ENCODE measurements around the gene SETD1B. TPM values are rescaled to one million over a fixed set of nuclear protein-coding genes. Genes with fewer than 3 reads are reported as not detected.

SETD1B gene
- total and polyA plus RNA-seq, 2 experiments from 2014 or later = 2.5 to 3.8 TPM

DNA sequence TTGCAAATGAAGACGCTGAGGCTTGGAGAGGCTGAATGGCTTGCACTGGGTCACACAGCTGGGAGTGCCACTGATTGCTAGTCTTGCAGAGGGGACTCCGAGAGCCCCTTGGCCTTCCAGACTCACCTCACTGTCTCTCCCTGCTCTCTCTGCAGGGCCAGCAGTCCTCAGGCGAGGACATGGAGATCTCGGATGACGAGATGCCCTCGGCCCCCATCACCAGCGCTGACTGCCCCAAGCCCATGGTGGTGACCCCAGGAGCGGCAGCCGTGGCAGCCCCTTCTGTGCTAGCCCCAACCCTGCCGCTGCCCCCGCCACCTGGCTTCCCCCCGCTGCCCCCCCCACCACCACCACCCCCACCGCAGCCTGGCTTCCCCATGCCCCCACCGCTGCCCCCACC, 10.1 kb downstream of the SETD1B start:
- TF ChIP-seq EZH2phosphoT487 (IDR thresholded peaks at IDR 0.05; ENCODE audit: low read depth, severe bottlenecking, unreplicated experiment) = no peak
- Histone ChIP-seq H4K20me1 (ENCODE audit: insufficient read depth, poor library complexity, severe bottlenecking) (peaks cover 36% of the 10 kb centered on the region), H2AFZ (no peak overlapping the region), H3K4me1 (ENCODE audit: insufficient read depth) (peaks cover 28% of the 10 kb centered on the region), H3K27me3 (no peaks in the 10 kb centered on the region), H3K79me2 (peaks cover 67% of the 10 kb centered on the region), H3K27ac (no peak overlapping the region), H3K9me3 (ENCODE audit: low read depth) (no peaks in the 10 kb centered on the region), H3K36me3 (replicated peaks; ENCODE audit: insufficient read depth, low read depth) (peaks cover 4% of the 10 kb centered on the region), H3K4me2 (no peak overlapping the region), H3K4me3 (no peak overlapping the region), H3K9me2 (replicated peaks; ENCODE audit: insufficient read depth) (no peaks in the 10 kb centered on the region)
- 100% methylated on average over 3 of the region's 14 CpGs for WGBS (ENCODE audit: low lambda C conversion rate, missing lambda C conversion rate)
- no peak for DNase-seq (ENCODE audit: low spot score)

- no peak for DNase-seq (ENCODE audit: low spot score)
- Histone ChIP-seq H3K27ac (no peak overlapping the region), H2AFZ (no peak overlapping the region), H3K4me1 (ENCODE audit: insufficient read depth) (peaks cover 28% of the 10 kb centered on the region), H3K27me3 (no peaks in the 10 kb centered on the region), H3K9me2 (replicated peaks; ENCODE audit: insufficient read depth) (no peaks in the 10 kb centered on the region), H3K36me3 (replicated peaks; ENCODE audit: insufficient read depth, low read depth) (peaks cover 4% of the 10 kb centered on the region), H3K79me2 (peaks cover 61% of the 10 kb centered on the region), H3K9me3 (ENCODE audit: low read depth) (no peaks in the 10 kb centered on the region), H4K20me1 (ENCODE audit: insufficient read depth, poor library complexity, severe bottlenecking) (peaks cover 36% of the 10 kb centered on the region), H3K4me2 (no peak overlapping the region), H3K4me3 (no peak overlapping the region)
- TF ChIP-seq CTCF (IDR thresholded peaks at IDR 0.05; ENCODE audit: poor library complexity) = no peak
- no peak for TF ChIP-seq EZH2phosphoT487 (IDR thresholded peaks at IDR 0.05; ENCODE audit: low read depth, severe bottlenecking, unreplicated experiment)
- 96% methylated on average over 29 of the region's 31 CpGs for WGBS (ENCODE audit: low lambda C conversion rate, missing lambda C conversion rate)
Observed at GRCh38 chr12:121814429-121815119, 10.8 kb downstream of the SETD1B start.

DNA sequence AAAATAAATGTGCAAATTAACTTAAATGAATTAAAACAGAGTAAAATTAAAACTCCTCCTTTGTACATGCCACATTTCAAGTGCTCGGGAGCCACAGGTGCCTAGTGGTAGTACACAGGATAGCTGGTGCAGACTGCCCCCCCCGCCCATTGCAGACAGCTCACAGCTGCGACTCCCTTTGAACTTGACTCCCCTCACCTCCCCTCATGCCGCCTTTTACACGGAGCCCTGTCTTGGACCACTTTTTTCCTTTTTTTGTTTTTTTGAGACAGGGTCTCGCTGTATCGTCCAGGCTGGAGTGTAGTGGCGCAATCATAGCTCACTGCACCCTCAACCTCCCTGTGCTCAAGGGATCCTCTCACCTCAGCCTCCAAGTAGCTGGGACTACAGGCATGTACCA, 11.5 kb downstream of the SETD1B start:
- no peak overlapping the region for H3K4me2 ChIP-seq
- peaks cover 28% of the 10 kb centered on the region for H3K4me1 ChIP-seq (ENCODE audit: insufficient read depth)
- H3K4me3 ChIP-seq = no peak overlapping the region
- DNase-seq (ENCODE audit: low spot score) = no peak
- peaks cover 54% of the 10 kb centered on the region for H3K79me2 ChIP-seq
- no peaks in the 10 kb centered on the region for H3K9me2 ChIP-seq (replicated peaks; ENCODE audit: insufficient read depth)
- H2AFZ ChIP-seq = no peak overlapping the region
- no peaks in the 10 kb centered on the region for H3K27me3 ChIP-seq
- 93% methylated on average over 8 of the region's 8 CpGs for WGBS (ENCODE audit: low lambda C conversion rate, missing lambda C conversion rate)
- peaks cover 35% of the 10 kb centered on the region for H4K20me1 ChIP-seq (ENCODE audit: insufficient read depth, poor library complexity, severe bottlenecking)
- TF ChIP-seq CTCF (IDR thresholded peaks at IDR 0.05; ENCODE audit: poor library complexity) (no peak), EZH2phosphoT487 (IDR thresholded peaks at IDR 0.05; ENCODE audit: low read depth, severe bottlenecking, unreplicated experiment) (no peak), EZH2 (IDR thresholded peaks at IDR 0.05; ENCODE audit: borderline replicate concordance) (no peak)
- peaks cover 4% of the 10 kb centered on the region for H3K36me3 ChIP-seq (replicated peaks; ENCODE audit: insufficient read depth, low read depth)
- H3K9me3 ChIP-seq (ENCODE audit: low read depth) = no peaks in the 10 kb centered on the region
- H3K27ac ChIP-seq = no peak overlapping the region

GRCh38 chr12:121816925-121817647, 13.3 kb downstream of the SETD1B start:
- no peak overlapping the region for H3K4me3 ChIP-seq
- no peak overlapping the region for H2AFZ ChIP-seq
- no peak for DNase-seq (ENCODE audit: low spot score)
- TF ChIP-seq EZH2 (IDR thresholded peaks at IDR 0.05; ENCODE audit: borderline replicate concordance) = no peak
- TF ChIP-seq EZH2phosphoT487 (IDR thresholded peaks at IDR 0.05; ENCODE audit: low read depth, severe bottlenecking, unreplicated experiment) = no peak
- TF ChIP-seq CTCF (IDR thresholded peaks at IDR 0.05; ENCODE audit: poor library complexity) = no peak
- WGBS (ENCODE audit: low lambda C conversion rate, missing lambda C conversion rate) = 98% methylated on average over 44 of the region's 47 CpGs
- H3K27ac ChIP-seq = no peak overlapping the region
- H3K36me3 ChIP-seq (replicated peaks; ENCODE audit: insufficient read depth, low read depth) = peaks cover 4% of the 10 kb centered on the region
- H3K9me2 ChIP-seq (replicated peaks; ENCODE audit: insufficient read depth) = no peaks in the 10 kb centered on the region
- no peaks in the 10 kb centered on the region for H3K9me3 ChIP-seq (ENCODE audit: low read depth)
- H3K4me2 ChIP-seq = no peak overlapping the region
- H3K27me3 ChIP-seq = no peaks in the 10 kb centered on the region
- H4K20me1 ChIP-seq (ENCODE audit: insufficient read depth, poor library complexity, severe bottlenecking) = peaks cover 18% of the 10 kb centered on the region
- H3K79me2 ChIP-seq = peaks cover 37% of the 10 kb centered on the region
- peaks cover 14% of the 10 kb centered on the region for H3K4me1 ChIP-seq (ENCODE audit: insufficient read depth)
